Loucy (cell line): ENCODE data around the gene NSL1.

Source experiments
- H2AFZ ChIP-seq: fragments of 200-600 bp; sonication (generic); 2 replicates; pipeline ENCODE4 v1.6.0; 2016; ENCODE audit warnings: antibody characterized with exemption, mild to moderate bottlenecking, low read length, moderate library complexity
- H3F3A ChIP-seq: fragments of 200-600 bp; 2 replicates; pipeline ENCODE4 v1.6.0; 2016; ENCODE audit warnings: antibody characterized with exemption, low read depth, mild to moderate bottlenecking
- H3K27me3 ChIP-seq: fragments of 200-600 bp; sonication (generic); 2 replicates; pipeline ENCODE4 v1.6.1; 2014; ENCODE audit warnings: low read length, mild to moderate bottlenecking; ENCODE audit not compliant: insufficient read depth, poor library complexity, severe bottlenecking
- H3K36me3 ChIP-seq: fragments of 200-600 bp; sonication (generic); 2 replicates; pipeline ENCODE4 v1.6.1; 2016; ENCODE audit warnings: low read length; ENCODE audit not compliant: insufficient read depth
- H3K4me1 ChIP-seq: fragments of 200-600 bp; sonication (generic); 2 replicates; pipeline ENCODE4 v1.5.1; 2014; ENCODE audit warnings: low read length, mild to moderate bottlenecking; ENCODE audit not compliant: insufficient read depth, poor library complexity, severe bottlenecking
- H3K4me2 ChIP-seq: fragments of 200-600 bp; sonication (generic); 2 replicates; pipeline ENCODE4 v1.6.0; 2014; ENCODE audit warnings: antibody characterized with exemption, low read length, low read depth, mild to moderate bottlenecking; ENCODE audit not compliant: poor library complexity, severe bottlenecking
- H3K4me3 ChIP-seq: fragments of 200-600 bp; sonication (generic); 2 replicates; pipeline ENCODE4 v1.5.1; 2014; ENCODE audit warnings: low read length, mild to moderate bottlenecking, mixed read lengths; ENCODE audit not compliant: poor library complexity, severe bottlenecking
- H3K79me2 ChIP-seq: fragments of 200-600 bp; sonication (generic); 2 replicates; pipeline ENCODE4 v1.6.1; 2014; ENCODE audit warnings: low read length; ENCODE audit not compliant: insufficient read depth
- H3K9ac ChIP-seq: fragments of 200-600 bp; sonication (generic); 2 replicates; pipeline ENCODE4 v1.6.0; 2014; ENCODE audit warnings: mild to moderate bottlenecking, low read depth, low read length, moderate library complexity; ENCODE audit not compliant: poor library complexity, severe bottlenecking
- H3K9me2 ChIP-seq: fragments of 200-600 bp; sonication (generic); replicated peaks from 2 replicates; pipeline ENCODE4 v1.6.1; 2016; ENCODE audit warnings: low read depth, low read length, mixed read lengths
- H3K9me3 ChIP-seq: fragments of 200-600 bp; sonication (generic); 2 replicates; pipeline ENCODE4 v1.6.1; 2014; ENCODE audit warnings: mild to moderate bottlenecking, antibody characterized with exemption, low read length, low read depth; ENCODE audit not compliant: insufficient read depth
- H4K20me1 ChIP-seq: fragments of 200-600 bp; sonication (generic); 2 replicates; pipeline ENCODE4 v1.6.0; 2014; ENCODE audit warnings: antibody characterized with exemption, low read length, mild to moderate bottlenecking; ENCODE audit not compliant: insufficient read depth, poor library complexity, severe bottlenecking
- CTCF ChIP-seq: fragments of 200-600 bp; sonication (generic); conservative IDR thresholded peaks from 2 replicates; pipeline ENCODE4 v1.5.1; 2014; ENCODE audit warnings: mild to moderate bottlenecking, antibody characterized with exemption, low read length
- EZH2phosphoT487 ChIP-seq: fragments of 200-600 bp; IDR thresholded peaks from 2 replicates; pipeline ENCODE4 v1.6.1; 2018; ENCODE audit warnings: antibody characterized with exemption, mild to moderate bottlenecking, moderate library complexity, borderline replicate concordance

The NSL1 gene

GRCh38 chr1:212794561-212795014 lies 3.0 kb upstream of the NSL1 start:
- Histone ChIP-seq H3K4me3 (peak overlapping the region; percentile 38), H3K36me3 (no peaks in the 10 kb centered on the region; the same call in 1 of the 2 replicates), H3K27me3 (no peaks in the 10 kb centered on the region), H3K9ac (no peak overlapping the region), H3K9me2 (no peaks in the 10 kb centered on the region), H3K79me2 (peaks cover 36% of the 10 kb centered on the region), H2AFZ (peak overlapping the region; percentile 30; the same call in 1 of the 2 replicates), H4K20me1 (peaks cover 7% of the 10 kb centered on the region), H3K4me2 (peak overlapping the region; percentile 29), H3F3A (no peaks in the 10 kb centered on the region), H3K9me3 (no peaks in the 10 kb centered on the region), H3K4me1 (peaks cover 28% of the 10 kb centered on the region)
- TF ChIP-seq EZH2phosphoT487 (no peak), CTCF (no peak)

GRCh38 chr1:212792396-212792908 lies 875 bp upstream of the NSL1 start:
- Histone ChIP-seq H3K4me3 (peak overlapping the region; percentile 94), H3K36me3 (no peaks in the 10 kb centered on the region; the same call in 1 of the 2 replicates), H3K4me2 (peak overlapping the region; percentile 64), H3K9ac (peak overlapping the region; percentile 86), H3K79me2 (peaks cover 56% of the 10 kb centered on the region), H3K4me1 (peaks cover 46% of the 10 kb centered on the region), H3K9me2 (no peaks in the 10 kb centered on the region), H4K20me1 (peaks cover 15% of the 10 kb centered on the region), H3K27me3 (no peaks in the 10 kb centered on the region), H3K9me3 (no peaks in the 10 kb centered on the region), H2AFZ (peak overlapping the region; percentile 97), H3F3A (no peaks in the 10 kb centered on the region)
- TF ChIP-seq CTCF (no peak), EZH2phosphoT487 (no peak)

- H3K9me3 ChIP-seq, result no peaks in the 10 kb centered on the region
- peaks cover 49% of the 10 kb centered on the region for H3K4me1 ChIP-seq
- H3K27me3 ChIP-seq, result no peaks in the 10 kb centered on the region
Measured at GRCh38 chr1:212791261-212791675, 309 bp downstream of the NSL1 start.

More at GRCh38 chr1:212791261-212791675, 309 bp downstream of the NSL1 start:
- Histone ChIP-seq H4K20me1 (peaks cover 19% of the 10 kb centered on the region), H3K9ac (peak overlapping the region; percentile 86), H3F3A (no peaks in the 10 kb centered on the region), H3K79me2 (peaks cover 64% of the 10 kb centered on the region), H3K9me2 (no peaks in the 10 kb centered on the region), H2AFZ (peak overlapping the region; percentile 79), H3K36me3 (peaks cover 3% of the 10 kb centered on the region; the same call in 1 of the 2 replicates), H3K4me3 (peak overlapping the region; percentile 94), H3K4me2 (peak overlapping the region; percentile 75)
- no peak for TF ChIP-seq EZH2phosphoT487
- no peak for TF ChIP-seq CTCF
